Osteoblast (primary cell): Measurements from ENCODE around the gene GRM1. TPM values are rescaled to one million over a fixed set of nuclear protein-coding genes. Genes with fewer than 3 reads are reported as not detected.

Experiments
- DNase-seq: peaks from one replicate; pipeline ENCODE4 v3.0.0; 2011; ENCODE audit warnings: low spot score, mixed read lengths; ENCODE audit not compliant: insufficient read length; ENCODE audit errors: missing footprints
- H2AFZ ChIP-seq: 2 replicates; pipeline ENCODE4 v1.6.0; 2011; ENCODE audit warnings: mild to moderate bottlenecking, low read length
- H3K27ac ChIP-seq: 2 replicates; pipeline ENCODE4 v1.5.1; 2011; ENCODE audit warnings: mild to moderate bottlenecking, low read depth, low read length, moderate library complexity
- H3K27me3 ChIP-seq: 2 replicates; pipeline ENCODE4 v1.6.0; 2012; ENCODE audit warnings: mild to moderate bottlenecking, control low read depth, inconsistent platforms, low read length, moderate library complexity; ENCODE audit not compliant: insufficient read depth
- H3K36me3 ChIP-seq: 2 replicates; pipeline ENCODE4 v1.5.1; 2011; ENCODE audit warnings: mild to moderate bottlenecking, low read length, control low read depth, moderate library complexity; ENCODE audit not compliant: insufficient read depth
- H3K4me1 ChIP-seq: 2 replicates; pipeline ENCODE4 v1.5.1; 2011; ENCODE audit warnings: mild to moderate bottlenecking, low read length, control low read depth, moderate library complexity; ENCODE audit not compliant: insufficient read depth
- H3K4me2 ChIP-seq: 2 replicates; pipeline ENCODE4 v1.6.0; 2011; ENCODE audit warnings: mild to moderate bottlenecking, low read length; ENCODE audit not compliant: insufficient read depth
- H3K4me3 ChIP-seq: fragments of 200-600 bp; sonication (generic); 3 replicates; pipeline ENCODE4 v1.5.1; 2012; ENCODE audit warnings: mild to moderate bottlenecking, low read length, inconsistent platforms; ENCODE audit not compliant: insufficient read depth
- H3K79me2 ChIP-seq: 2 replicates; pipeline ENCODE4 v1.6.0; 2012; ENCODE audit warnings: mild to moderate bottlenecking, low read length, control low read depth, inconsistent platforms; ENCODE audit not compliant: insufficient read depth
- H3K9me3 ChIP-seq: 2 replicates; pipeline ENCODE4 v1.5.1; 2011; ENCODE audit warnings: low read depth, low read length, control low read depth
- H4K20me1 ChIP-seq: 2 replicates; pipeline ENCODE4 v1.6.0; 2012; ENCODE audit warnings: mild to moderate bottlenecking, low read length, control low read depth; ENCODE audit not compliant: insufficient read depth
- CTCF ChIP-seq: IDR thresholded peaks from 2 replicates; pipeline ENCODE4 v1.5.1; 2011; ENCODE audit warnings: mild to moderate bottlenecking, low read depth, low read length, moderate library complexity; ENCODE audit errors: extremely low read depth
- total RNA-seq: library from RNA; depleted of rRNA; stranded (reverse); fragments of >200 nt; gene quantifications from 2 replicates; pipeline ENCODE4 v1.2.3, GENCODE V29; 2012

The GRM1 gene
- total RNA-seq, 1 donor, result under 0.01 TPM

DNA sequence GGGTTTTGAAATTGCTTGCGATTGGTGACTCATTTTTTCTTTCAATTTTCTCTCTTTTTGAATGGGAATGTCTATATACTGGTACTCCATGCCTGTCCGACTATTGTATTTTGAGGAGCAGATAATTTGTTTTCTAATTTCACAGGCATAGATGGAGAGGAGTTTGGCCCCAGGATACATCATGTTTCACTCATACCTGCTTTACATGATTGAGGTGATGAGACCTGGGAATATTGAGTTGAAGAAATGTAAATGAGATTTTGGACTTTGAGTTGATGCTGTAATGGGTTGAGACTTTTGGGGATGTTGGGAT lies 261.7 kb downstream of the GRM1 start:
- Histone ChIP-seq H3K4me3 (no peak overlapping the region), H3K4me2 (no peak overlapping the region), H3K4me1 (no peaks in the 10 kb centered on the region), H3K27ac (no peak overlapping the region), H3K36me3 (no peaks in the 10 kb centered on the region), H3K9me3 (no peaks in the 10 kb centered on the region), H3K27me3 (no peaks in the 10 kb centered on the region), H3K79me2 (no peaks in the 10 kb centered on the region), H2AFZ (no peak overlapping the region), H4K20me1 (no peaks in the 10 kb centered on the region)
- DNase-seq, result no peak
- no peak for TF ChIP-seq CTCF

GRCh38 chr6:146292506-146292905 lies 263.6 kb downstream of the GRM1 start:
- H3K79me2 ChIP-seq, result no peaks in the 10 kb centered on the region
- no peaks in the 10 kb centered on the region for H4K20me1 ChIP-seq
- no peaks in the 10 kb centered on the region for H3K27me3 ChIP-seq
- no peaks in the 10 kb centered on the region for H3K9me3 ChIP-seq
- no peak overlapping the region for H3K4me3 ChIP-seq
- no peak overlapping the region for H3K27ac ChIP-seq
- H3K36me3 ChIP-seq, result no peaks in the 10 kb centered on the region
- DNase-seq, result no peak
- no peaks in the 10 kb centered on the region for H3K4me1 ChIP-seq
- TF ChIP-seq CTCF, result no peak
- H3K4me2 ChIP-seq, result no peak overlapping the region
- H2AFZ ChIP-seq, result no peak overlapping the region

- no peak for DNase-seq
- no peak overlapping the region for H3K27ac ChIP-seq
- no peak overlapping the region for H2AFZ ChIP-seq
- H3K4me1 ChIP-seq, result no peaks in the 10 kb centered on the region
- peak; percentile 10 for TF ChIP-seq CTCF
- H3K4me2 ChIP-seq, result no peak overlapping the region
- no peaks in the 10 kb centered on the region for H3K36me3 ChIP-seq
- H3K79me2 ChIP-seq, result no peaks in the 10 kb centered on the region
- H3K27me3 ChIP-seq, result no peaks in the 10 kb centered on the region
- H3K9me3 ChIP-seq, result no peaks in the 10 kb centered on the region
- H3K4me3 ChIP-seq, result no peak overlapping the region
- no peaks in the 10 kb centered on the region for H4K20me1 ChIP-seq
Observed at GRCh38 chr6:146295695-146296094, 266.8 kb downstream of the GRM1 start.

GRCh38 chr6:146297815-146298214 lies 269.0 kb downstream of the GRM1 start:
- Histone ChIP-seq H2AFZ (no peak overlapping the region), H3K4me3 (no peak overlapping the region), H3K27ac (no peak overlapping the region), H3K9me3 (no peaks in the 10 kb centered on the region), H3K79me2 (no peaks in the 10 kb centered on the region), H3K36me3 (no peaks in the 10 kb centered on the region), H3K27me3 (no peaks in the 10 kb centered on the region), H3K4me2 (no peak overlapping the region), H4K20me1 (no peaks in the 10 kb centered on the region), H3K4me1 (no peaks in the 10 kb centered on the region)
- TF ChIP-seq CTCF, result no peak
- DNase-seq, result no peak
